ENCODE results near the gene SRRM2.

Gene SRRM2

GRCh38 chr16:2784358-2785100 lies 32.1 kb downstream of the SRRM2 start:
- no peak overlapping the region for H3K27ac ChIP-seq (ENCODE audit: low read depth in 2 of 2, low read length in 2 of 2)
- no peaks in the 10 kb centered on the region for H3K9me3 ChIP-seq (ENCODE audit: control insufficient read depth in 2 of 2, low read length in 2 of 2)
- no peaks in the 10 kb centered on the region for H3K36me3 ChIP-seq (ENCODE audit: control insufficient read depth in 2 of 2, insufficient read depth in 2 of 2, low read length in 2 of 2)
- peaks cover 17% of the 10 kb centered on the region in 2 donors for H3K27me3 ChIP-seq (ENCODE audit: control insufficient read depth in 2 of 2, insufficient read depth in 2 of 2, low read length in 2 of 2)
- H3K9ac ChIP-seq (ENCODE audit: low read depth in 1 of 2, low read length in 2 of 2): no peak overlapping the region
- H3K4me1 ChIP-seq (ENCODE audit: control insufficient read depth in 2 of 2, insufficient read depth in 2 of 2, low read length in 2 of 2): peaks cover 5 to 11% of the 10 kb centered on the region in 2 donors
- peak overlapping the region; percentile 32 to 45 for H3K4me3 ChIP-seq (ENCODE audit: low read length in 2 of 2)

DNA sequence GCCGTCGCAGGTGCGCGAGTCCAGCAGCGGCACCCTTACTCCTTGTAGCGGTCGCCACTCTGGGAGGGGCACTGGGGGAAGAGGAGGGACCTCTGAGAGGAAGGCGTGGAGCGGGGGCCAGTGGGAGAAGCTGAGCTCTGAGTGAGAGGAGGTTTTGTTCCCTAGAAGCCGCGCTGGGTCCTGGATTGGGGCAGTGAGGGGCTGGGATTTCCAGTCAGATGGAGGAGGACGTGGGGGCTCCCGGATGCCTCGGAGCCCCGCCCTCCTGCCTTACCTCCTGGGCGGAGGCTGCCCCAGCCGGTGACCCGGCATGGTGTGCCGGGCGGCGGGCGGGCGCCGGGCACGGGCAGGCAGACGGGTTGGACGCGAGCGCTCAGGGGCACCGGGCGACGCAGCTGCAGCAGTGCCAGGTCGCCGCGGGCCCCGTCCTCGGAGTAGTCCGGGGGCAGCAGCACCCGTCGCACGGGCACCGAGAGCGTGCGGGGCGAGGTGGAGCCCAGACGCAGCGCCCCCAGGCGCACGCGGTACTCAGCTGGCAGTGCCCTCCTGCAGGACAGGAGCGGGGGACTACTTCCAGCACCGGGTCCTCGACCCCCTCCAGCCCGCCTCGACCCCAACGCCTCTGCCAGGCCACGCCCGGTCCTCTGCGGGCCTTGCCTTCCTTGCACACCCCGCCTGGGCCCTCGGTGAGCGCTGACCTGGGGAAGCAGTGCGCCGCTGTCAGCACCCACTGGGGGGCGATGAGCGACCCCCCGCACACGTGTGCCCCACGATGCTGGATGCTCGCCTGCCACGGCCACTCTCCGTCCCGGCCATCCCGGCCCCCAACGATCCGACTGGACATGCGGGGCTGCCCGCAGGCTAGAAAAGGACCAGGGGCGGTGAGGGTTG lies 32.9 kb downstream of the SRRM2 start:
- Histone ChIP-seq H3K27ac (ENCODE audit: low read depth in 2 of 2, low read length in 2 of 2) (no peak overlapping the region), H3K9me3 (ENCODE audit: control insufficient read depth in 2 of 2, low read length in 2 of 2) (no peaks in the 10 kb centered on the region), H3K4me3 (ENCODE audit: low read length in 2 of 2) (peak overlapping the region; percentile 36 to 45), H3K27me3 (ENCODE audit: control insufficient read depth in 2 of 2, insufficient read depth in 2 of 2, low read length in 2 of 2) (peaks cover 17 to 20% of the 10 kb centered on the region in 2 donors), H3K9ac (ENCODE audit: low read depth in 1 of 2, low read length in 2 of 2) (peak overlapping the region in 1 of 2 donors; percentile 59), H3K36me3 (ENCODE audit: control insufficient read depth in 2 of 2, insufficient read depth in 2 of 2, low read length in 2 of 2) (no peaks in the 10 kb centered on the region), H3K4me1 (ENCODE audit: control insufficient read depth in 2 of 2, insufficient read depth in 2 of 2, low read length in 2 of 2) (peaks cover 5 to 11% of the 10 kb centered on the region in 2 donors)

DNA sequence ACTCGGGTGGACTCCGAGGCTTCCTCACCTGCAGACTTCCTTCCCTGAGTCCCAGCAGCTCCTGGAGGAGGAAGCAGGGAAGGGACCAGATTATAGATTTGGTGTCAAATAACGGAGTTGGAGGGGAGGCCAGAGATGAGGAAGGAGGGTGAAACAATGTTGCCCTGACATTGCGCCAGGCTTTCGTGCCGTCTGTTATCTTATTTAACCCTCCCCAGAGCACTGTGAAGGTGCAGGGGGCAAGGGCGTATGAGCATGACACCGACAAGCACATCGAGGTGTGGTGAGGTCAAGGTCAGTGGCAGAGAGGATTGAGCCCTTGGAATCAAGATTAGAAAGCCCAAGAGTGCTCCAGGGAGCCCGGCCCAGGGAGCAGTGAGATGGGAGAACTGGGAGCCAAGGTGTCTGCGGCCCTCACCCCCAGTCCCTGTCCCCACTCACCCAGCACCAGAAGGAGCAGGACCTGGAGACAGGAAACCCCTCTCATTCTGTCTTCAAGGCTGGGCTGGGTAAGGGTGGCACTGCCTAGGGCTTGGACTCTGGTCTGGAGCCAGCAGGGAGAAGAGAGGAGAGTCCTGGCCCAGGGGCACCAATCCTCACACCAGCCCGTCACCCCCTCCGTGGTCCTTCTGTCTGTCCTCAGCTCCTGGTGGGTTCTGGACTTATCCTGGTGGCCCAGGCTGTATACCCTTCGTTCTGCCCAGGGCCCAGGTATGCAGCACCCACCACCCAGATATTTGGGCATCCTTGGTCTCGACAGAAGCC lies 33.8 kb downstream of the SRRM2 start:
- peaks cover 17 to 20% of the 10 kb centered on the region in 2 donors for H3K27me3 ChIP-seq (ENCODE audit: control insufficient read depth in 2 of 2, insufficient read depth in 2 of 2, low read length in 2 of 2)
- H3K27ac ChIP-seq (ENCODE audit: low read depth in 2 of 2, low read length in 2 of 2): no peak overlapping the region
- peaks cover 5 to 11% of the 10 kb centered on the region in 2 donors for H3K4me1 ChIP-seq (ENCODE audit: control insufficient read depth in 2 of 2, insufficient read depth in 2 of 2, low read length in 2 of 2)
- H3K36me3 ChIP-seq (ENCODE audit: control insufficient read depth in 2 of 2, insufficient read depth in 2 of 2, low read length in 2 of 2): no peaks in the 10 kb centered on the region
- no peak overlapping the region for H3K4me3 ChIP-seq (ENCODE audit: low read length in 2 of 2)
- no peaks in the 10 kb centered on the region for H3K9me3 ChIP-seq (ENCODE audit: control insufficient read depth in 2 of 2, low read length in 2 of 2)
- no peak overlapping the region for H3K9ac ChIP-seq (ENCODE audit: low read depth in 1 of 2, low read length in 2 of 2)

GRCh38 chr16:2786826-2787151 lies 34.4 kb downstream of the SRRM2 start:
- Histone ChIP-seq H3K9ac (ENCODE audit: low read depth in 1 of 2, low read length in 2 of 2) (no peak overlapping the region), H3K36me3 (ENCODE audit: control insufficient read depth in 2 of 2, insufficient read depth in 2 of 2, low read length in 2 of 2) (no peaks in the 10 kb centered on the region), H3K9me3 (ENCODE audit: control insufficient read depth in 2 of 2, low read length in 2 of 2) (no peaks in the 10 kb centered on the region), H3K27me3 (ENCODE audit: control insufficient read depth in 2 of 2, insufficient read depth in 2 of 2, low read length in 2 of 2) (peaks cover 17 to 20% of the 10 kb centered on the region in 2 donors), H3K4me3 (ENCODE audit: low read length in 2 of 2) (no peak overlapping the region), H3K27ac (ENCODE audit: low read depth in 2 of 2, low read length in 2 of 2) (no peak overlapping the region), H3K4me1 (ENCODE audit: control insufficient read depth in 2 of 2, insufficient read depth in 2 of 2, low read length in 2 of 2) (peaks cover 5 to 11% of the 10 kb centered on the region in 2 donors)

- peaks cover 5 to 11% of the 10 kb centered on the region in 2 donors for H3K4me1 ChIP-seq (ENCODE audit: control insufficient read depth in 2 of 2, insufficient read depth in 2 of 2, low read length in 2 of 2)
- no peaks in the 10 kb centered on the region for H3K36me3 ChIP-seq (ENCODE audit: control insufficient read depth in 2 of 2, insufficient read depth in 2 of 2, low read length in 2 of 2)
- H3K27ac ChIP-seq (ENCODE audit: low read depth in 2 of 2, low read length in 2 of 2): no peak within 1 kb of the TSS
- H3K4me3 ChIP-seq (ENCODE audit: low read length in 2 of 2): no peak within 1 kb of the TSS
- no peak within 1 kb of the TSS for H3K9ac ChIP-seq (ENCODE audit: low read depth in 1 of 2, low read length in 2 of 2)
- peaks cover 17 to 20% of the 10 kb centered on the region in 2 donors for H3K27me3 ChIP-seq (ENCODE audit: control insufficient read depth in 2 of 2, insufficient read depth in 2 of 2, low read length in 2 of 2)
- no peaks in the 10 kb centered on the region for H3K9me3 ChIP-seq (ENCODE audit: control insufficient read depth in 2 of 2, low read length in 2 of 2)
Observed at GRCh38 chr16:2787406-2787805, 35.0 kb downstream of the SRRM2 start, which contains the start of gene PRSS33. TSS of gene PRSS33 (minus strand) at chr16:2787560. CDS start at chr16:2786547, 1,013 bp downstream.

DNA sequence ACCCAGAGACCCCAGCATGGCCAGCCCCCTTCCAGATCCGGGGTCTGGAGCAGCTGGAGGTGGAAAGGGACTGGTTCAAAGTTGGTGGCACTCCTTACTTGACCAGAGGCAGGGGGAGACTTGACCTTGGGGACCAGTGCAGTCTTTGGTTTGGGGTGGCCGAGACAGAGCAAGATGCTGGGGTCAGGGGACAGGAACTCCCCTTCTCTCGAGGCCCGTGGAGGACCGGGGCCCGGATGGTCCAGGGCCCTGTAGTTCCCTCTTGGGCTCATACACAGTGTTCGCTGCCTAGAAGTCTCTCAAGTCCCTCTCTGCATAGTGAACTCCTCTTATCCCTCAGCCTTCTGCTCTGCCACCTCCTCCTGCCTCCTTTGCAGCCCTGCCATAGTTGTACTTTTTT lies 35.5 kb downstream of the SRRM2 start:
- Histone ChIP-seq H3K9ac (ENCODE audit: low read depth in 1 of 2, low read length in 2 of 2) (no peak overlapping the region), H3K36me3 (ENCODE audit: control insufficient read depth in 2 of 2, insufficient read depth in 2 of 2, low read length in 2 of 2) (no peaks in the 10 kb centered on the region), H3K9me3 (ENCODE audit: control insufficient read depth in 2 of 2, low read length in 2 of 2) (no peaks in the 10 kb centered on the region), H3K4me3 (ENCODE audit: low read length in 2 of 2) (no peak overlapping the region), H3K27me3 (ENCODE audit: control insufficient read depth in 2 of 2, insufficient read depth in 2 of 2, low read length in 2 of 2) (peaks cover 17 to 20% of the 10 kb centered on the region in 2 donors), H3K4me1 (ENCODE audit: control insufficient read depth in 2 of 2, insufficient read depth in 2 of 2, low read length in 2 of 2) (peaks cover 5 to 11% of the 10 kb centered on the region in 2 donors), H3K27ac (ENCODE audit: low read depth in 2 of 2, low read length in 2 of 2) (no peak overlapping the region)

GRCh38 chr16:2790631-2791030 lies 38.2 kb downstream of the SRRM2 start:
- Histone ChIP-seq H3K9me3 (ENCODE audit: control insufficient read depth in 2 of 2, low read length in 2 of 2) (no peaks in the 10 kb centered on the region), H3K27me3 (ENCODE audit: control insufficient read depth in 2 of 2, insufficient read depth in 2 of 2, low read length in 2 of 2) (peaks cover 11 to 12% of the 10 kb centered on the region in 2 donors), H3K9ac (ENCODE audit: low read depth in 1 of 2, low read length in 2 of 2) (no peak overlapping the region)

GRCh38 chr16:2791174-2791573 lies 38.7 kb downstream of the SRRM2 start:
- Histone ChIP-seq H3K36me3 (ENCODE audit: control insufficient read depth in 2 of 2, insufficient read depth in 2 of 2, low read length in 2 of 2) (no peaks in the 10 kb centered on the region), H3K27ac (ENCODE audit: low read depth in 2 of 2, low read length in 2 of 2) (no peak overlapping the region), H3K9ac (ENCODE audit: low read depth in 1 of 2, low read length in 2 of 2) (no peak overlapping the region), H3K9me3 (ENCODE audit: control insufficient read depth in 2 of 2, low read length in 2 of 2) (no peaks in the 10 kb centered on the region), H3K4me3 (ENCODE audit: low read length in 2 of 2) (no peak overlapping the region), H3K27me3 (ENCODE audit: control insufficient read depth in 2 of 2, insufficient read depth in 2 of 2, low read length in 2 of 2) (peaks cover 5 to 7% of the 10 kb centered on the region in 2 donors), H3K4me1 (ENCODE audit: control insufficient read depth in 2 of 2, insufficient read depth in 2 of 2, low read length in 2 of 2) (peaks cover 8 to 19% of the 10 kb centered on the region in 2 donors)

More at GRCh38 chr16:2790631-2791030, 38.2 kb downstream of the SRRM2 start:
- Histone ChIP-seq H3K4me3 (ENCODE audit: low read length in 2 of 2) (no peak overlapping the region), H3K4me1 (ENCODE audit: control insufficient read depth in 2 of 2, insufficient read depth in 2 of 2, low read length in 2 of 2) (peaks cover 6 to 18% of the 10 kb centered on the region in 2 donors), H3K27ac (ENCODE audit: low read depth in 2 of 2, low read length in 2 of 2) (no peak overlapping the region), H3K36me3 (ENCODE audit: control insufficient read depth in 2 of 2, insufficient read depth in 2 of 2, low read length in 2 of 2) (no peaks in the 10 kb centered on the region)

GRCh38 chr16:2792940-2793339 lies 40.5 kb downstream of the SRRM2 start:
- peaks cover 12 to 19% of the 10 kb centered on the region in 2 donors for H3K4me1 ChIP-seq (ENCODE audit: control insufficient read depth in 2 of 2, insufficient read depth in 2 of 2, low read length in 2 of 2)
- H3K27ac ChIP-seq (ENCODE audit: low read depth in 2 of 2, low read length in 2 of 2): no peak overlapping the region
- no peak overlapping the region for H3K9ac ChIP-seq (ENCODE audit: low read depth in 1 of 2, low read length in 2 of 2)
- H3K9me3 ChIP-seq (ENCODE audit: control insufficient read depth in 2 of 2, low read length in 2 of 2): no peaks in the 10 kb centered on the region
- no peaks in the 10 kb centered on the region for H3K36me3 ChIP-seq (ENCODE audit: control insufficient read depth in 2 of 2, insufficient read depth in 2 of 2, low read length in 2 of 2)
- peaks cover 0 to 3% of the 10 kb centered on the region in 2 donors for H3K27me3 ChIP-seq (ENCODE audit: control insufficient read depth in 2 of 2, insufficient read depth in 2 of 2, low read length in 2 of 2)
- no peak overlapping the region for H3K4me3 ChIP-seq (ENCODE audit: low read length in 2 of 2)

Measured in mucosa of rectum (tissue), 2 donors.